CD4-positive, alpha-beta T cell treated with Interleukin-2 at 100 ng/mL for 4 hours (primary cell): Measurements from ENCODE around the gene COL4A2.

Experiments used
- DNase-seq: peaks from one replicate; pipeline ENCODE4 v3.0.0-alpha.2; 2020; ENCODE audit warnings: low spot score

The COL4A2 gene

DNA sequence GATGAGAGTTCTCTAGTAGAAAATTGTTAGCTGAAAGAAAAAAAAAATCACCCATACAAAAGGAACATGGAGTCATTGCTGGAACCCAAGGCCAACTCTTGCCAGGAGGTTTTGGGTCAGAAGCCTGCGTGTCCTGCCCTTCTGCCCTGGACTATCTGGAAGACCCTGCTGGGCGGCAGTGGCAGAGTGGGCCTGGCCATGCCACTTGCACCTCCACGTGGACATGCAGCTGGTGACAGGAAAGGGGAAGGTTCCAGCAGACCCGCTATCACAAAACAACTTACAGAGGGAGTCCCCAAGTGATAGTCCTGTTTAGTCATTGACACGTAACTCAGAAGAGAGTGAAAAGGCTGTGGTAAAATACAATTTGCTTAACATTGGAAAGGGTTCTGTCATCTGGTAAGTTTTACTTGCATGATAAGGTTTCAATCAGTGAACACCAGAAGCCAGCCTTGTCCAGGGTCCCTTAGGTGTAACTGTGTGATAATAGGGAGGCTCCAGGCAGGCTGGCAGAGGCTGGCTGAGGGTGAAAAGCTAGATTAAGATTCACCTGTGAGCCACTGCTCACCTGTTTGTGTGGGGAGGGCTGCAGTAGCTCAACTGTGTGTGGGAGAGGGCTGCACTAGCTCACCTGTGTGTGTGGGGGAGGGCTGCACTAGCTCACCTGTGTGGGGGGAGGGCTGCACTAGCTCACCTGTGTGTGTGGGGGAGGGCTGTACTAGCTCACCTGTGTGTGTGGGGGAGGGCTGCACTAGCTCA lies 47.8 kb downstream of the COL4A2 start:
- no peak for DNase-seq

DNA sequence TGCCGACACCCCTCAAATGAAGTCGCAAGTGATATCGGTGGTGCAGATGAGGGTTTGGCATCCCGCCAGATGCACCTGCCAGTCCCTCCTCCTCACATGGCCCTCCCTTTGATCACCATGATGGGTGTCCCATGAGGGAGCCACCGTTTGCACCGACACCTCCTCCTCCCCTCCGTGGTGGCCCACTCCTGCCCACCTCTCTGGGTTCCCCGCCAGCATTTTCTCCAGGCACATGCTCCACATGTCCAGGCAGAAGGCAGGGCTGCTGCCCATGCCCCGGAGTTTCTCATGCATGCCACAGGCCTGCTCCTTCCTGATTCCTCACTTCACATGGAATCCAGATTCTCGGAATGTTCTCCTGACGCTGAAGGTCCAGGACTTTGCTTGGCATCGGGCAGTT lies 49.3 kb downstream of the COL4A2 start:
- DNase-seq, result no peak

DNA sequence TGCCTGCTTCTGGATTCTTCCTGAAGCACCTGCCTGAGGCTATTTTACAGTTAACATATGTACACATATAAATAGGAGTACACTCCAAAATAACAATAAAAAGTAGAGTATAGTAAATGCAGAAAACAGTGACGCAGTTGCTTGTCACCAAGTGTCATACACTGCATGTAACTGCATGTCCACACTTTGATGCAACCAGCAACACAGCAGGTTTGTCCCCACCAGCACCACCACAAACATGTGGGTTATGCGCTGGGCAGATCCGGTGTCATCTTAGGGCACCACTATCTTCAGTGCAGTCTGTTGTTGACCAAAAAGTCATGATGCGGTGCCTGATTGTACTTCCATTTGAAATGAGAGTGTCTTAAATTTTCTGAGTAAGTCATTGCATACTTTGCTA lies 51.3 kb downstream of the COL4A2 start:
- DNase-seq, result no peak

DNA sequence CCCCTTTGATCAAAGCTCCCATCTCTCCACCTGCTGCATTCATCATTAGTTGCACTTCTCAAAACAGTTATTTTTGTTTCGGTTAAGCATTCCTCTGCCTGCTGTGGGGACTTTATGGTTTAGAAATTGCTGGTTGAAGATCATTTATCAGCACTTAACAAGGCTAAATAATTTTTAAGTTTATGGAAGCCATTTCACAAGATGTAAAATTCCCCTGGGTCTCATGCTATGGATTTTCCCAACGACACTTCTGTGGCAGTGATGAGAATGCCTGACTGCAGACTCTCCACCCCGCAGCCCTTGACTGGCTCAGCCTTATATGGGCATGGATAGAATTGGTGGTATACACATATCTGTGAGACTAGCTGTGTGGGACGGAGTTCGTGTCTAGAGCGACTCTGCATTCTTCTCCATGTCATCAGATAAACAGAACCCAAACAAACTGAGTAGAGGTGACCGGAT lies 52.8 kb downstream of the COL4A2 start:
- DNase-seq, result no peak

GRCh38 chr13:110360598-110360997 lies 53.5 kb downstream of the COL4A2 start:
- no peak for DNase-seq

- no peak for DNase-seq
Observed at GRCh38 chr13:110361365-110361911, 54.4 kb downstream of the COL4A2 start.

DNA sequence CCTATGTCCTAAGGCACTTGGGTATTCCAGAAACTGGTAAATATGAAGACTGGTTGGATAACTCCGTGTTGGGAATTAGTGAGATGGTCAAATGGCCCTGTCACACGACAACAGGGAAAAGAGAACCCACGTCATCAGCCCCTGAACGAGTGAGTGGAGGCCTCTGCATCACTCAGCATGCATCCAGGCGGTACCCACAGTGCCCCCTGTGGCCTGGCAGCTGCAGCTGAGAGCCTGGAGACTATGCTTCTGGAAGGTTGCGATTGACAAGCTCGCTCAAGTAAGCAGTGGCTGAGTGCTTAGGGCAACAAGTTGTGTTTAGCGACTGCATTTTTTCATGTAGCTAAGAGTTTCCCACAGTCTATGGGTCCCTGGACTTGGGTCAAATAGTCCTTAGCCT lies 55.9 kb downstream of the COL4A2 start:
- DNase-seq, result no peak

GRCh38 chr13:110364081-110364480 lies 57.0 kb downstream of the COL4A2 start:
- no peak for DNase-seq

DNA sequence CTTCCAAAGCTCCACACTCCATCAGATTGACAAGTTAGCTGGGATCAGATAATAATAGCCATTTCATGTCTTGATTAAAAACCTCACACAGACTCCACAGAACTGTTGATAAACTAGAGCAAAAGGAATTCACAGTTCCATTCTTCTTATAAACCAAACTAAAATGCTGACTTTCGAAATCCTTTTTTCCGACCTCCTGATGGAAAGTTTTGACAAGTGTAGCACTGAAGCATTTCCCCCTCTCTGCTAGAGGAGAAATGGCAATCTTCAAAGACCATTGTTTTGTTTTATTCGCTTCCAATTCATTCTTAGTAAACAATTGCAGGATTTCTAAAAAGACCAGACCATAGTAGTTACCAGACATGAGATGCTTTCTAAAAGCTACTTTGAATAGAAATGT lies 58.8 kb downstream of the COL4A2 start:
- DNase-seq, result no peak

DNA sequence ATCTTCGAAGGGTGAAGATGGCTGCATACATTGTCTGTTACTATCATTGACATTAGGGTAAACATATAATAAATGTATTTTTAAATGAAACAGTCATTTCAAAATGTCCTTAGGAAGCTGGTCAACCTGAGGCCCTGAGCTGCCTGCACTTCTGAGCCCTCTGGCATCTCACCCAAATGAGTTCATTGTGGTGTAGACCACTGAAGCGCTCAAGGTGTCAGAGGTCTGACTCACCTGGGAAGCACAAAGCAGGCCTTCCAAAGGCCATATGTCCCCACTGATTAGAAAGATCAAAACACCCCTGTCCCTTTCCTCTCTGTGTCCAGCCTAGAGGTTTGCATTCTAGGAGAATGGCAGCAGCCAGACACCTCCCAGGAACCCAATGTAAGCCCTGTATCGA lies 59.6 kb downstream of the COL4A2 start:
- DNase-seq, result no peak

DNA sequence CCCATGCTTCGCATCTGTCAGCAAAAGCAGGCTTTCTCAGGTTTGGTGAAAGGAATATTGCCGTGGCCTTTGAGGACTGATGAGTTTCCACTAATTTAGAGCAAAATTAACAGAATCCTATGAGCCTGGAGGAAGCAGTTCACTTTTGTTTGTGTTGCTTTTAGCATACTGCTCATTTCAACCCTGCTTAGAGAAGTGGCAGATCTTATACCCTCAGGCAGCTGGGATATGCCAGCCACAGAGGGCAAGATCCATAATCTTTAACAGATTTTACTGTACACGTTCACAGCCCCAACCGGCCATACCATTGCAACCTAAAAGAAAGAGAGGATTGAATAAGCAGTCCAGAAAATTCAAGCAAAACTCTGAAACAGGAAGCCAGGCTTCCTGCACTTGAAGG lies 60.5 kb downstream of the COL4A2 start:
- no peak for DNase-seq

DNA sequence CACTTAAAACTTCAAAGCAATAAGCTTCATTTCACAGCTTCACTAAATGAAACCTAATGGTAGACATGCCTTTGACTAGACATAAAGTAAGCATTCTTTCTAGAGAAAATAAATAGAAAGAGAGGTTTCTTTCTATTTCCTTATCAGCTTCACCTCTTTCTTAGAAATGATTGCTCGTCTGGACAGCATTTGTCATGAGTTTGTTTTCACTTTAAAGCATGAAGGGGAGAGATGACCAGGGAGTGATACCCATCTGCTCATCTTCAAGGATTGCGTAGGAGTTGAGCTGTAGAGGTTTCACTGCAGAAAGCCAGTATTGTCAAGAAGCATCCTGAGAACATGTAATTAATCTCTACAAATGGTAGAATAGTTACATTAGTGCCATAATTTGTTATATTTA lies 61.3 kb downstream of the COL4A2 start:
- DNase-seq, result no peak

DNA sequence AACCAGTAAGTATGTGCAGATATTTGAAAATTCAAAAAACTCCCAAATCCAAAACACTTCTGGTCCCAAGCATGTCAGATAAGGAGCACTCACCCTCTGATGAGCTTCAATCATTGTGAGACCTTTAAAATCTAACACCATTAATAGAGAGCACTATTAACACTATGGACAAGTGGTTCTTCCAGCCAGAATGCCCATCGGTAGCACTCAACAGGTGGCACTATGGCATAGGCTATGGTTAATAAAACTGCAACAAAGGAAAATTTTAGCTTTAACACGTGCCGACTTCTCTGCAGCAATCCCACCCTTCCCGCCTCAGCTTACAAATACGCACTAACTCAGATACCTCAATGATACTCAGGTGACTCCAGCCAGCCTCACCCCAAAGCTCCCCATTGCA lies 62.3 kb downstream of the COL4A2 start:
- no peak for DNase-seq

DNA sequence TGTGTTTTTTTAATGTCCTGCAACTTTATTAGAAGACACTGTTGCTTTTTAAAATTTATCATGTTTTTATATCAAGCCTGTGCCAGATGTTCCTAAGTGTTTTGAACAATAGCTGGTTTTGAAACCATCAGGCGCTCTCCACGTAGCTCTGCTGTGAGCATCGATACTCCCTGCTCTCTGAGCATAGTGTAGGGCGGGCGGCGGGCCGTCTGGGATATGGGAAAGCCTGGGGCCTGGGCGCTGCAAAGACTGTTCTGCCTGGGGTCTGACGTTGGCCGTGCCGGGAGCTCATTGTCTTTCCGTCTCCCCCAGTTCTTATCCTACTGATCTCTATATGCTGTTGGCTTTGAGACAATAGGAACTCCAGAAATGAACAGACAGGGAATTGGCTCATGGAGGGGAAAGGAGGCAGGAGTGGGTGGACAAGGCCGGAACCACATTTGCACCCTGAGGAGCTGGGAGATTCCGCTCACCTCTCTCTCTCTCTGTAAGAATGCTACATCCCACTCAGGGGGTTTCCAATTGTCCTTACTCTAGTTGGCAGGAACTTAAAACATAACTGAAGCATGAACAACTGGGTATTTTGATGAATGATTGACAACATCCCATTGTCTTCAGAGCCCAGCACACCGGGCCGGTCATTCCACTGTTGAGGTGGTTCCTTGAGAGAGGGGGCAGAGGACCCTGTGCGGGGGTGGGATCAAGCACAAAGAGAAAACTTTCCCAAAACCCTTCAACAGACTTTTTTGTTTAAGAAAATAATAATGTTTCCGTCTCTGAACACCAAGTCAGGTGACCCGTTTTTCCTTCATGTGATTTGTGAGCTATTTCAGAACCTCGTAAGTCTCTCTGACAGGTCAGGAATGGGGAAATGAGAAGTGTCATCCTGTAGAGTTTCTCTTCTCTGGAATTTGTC lies 64.7 kb downstream of the COL4A2 start:
- no peak for DNase-seq

DNA sequence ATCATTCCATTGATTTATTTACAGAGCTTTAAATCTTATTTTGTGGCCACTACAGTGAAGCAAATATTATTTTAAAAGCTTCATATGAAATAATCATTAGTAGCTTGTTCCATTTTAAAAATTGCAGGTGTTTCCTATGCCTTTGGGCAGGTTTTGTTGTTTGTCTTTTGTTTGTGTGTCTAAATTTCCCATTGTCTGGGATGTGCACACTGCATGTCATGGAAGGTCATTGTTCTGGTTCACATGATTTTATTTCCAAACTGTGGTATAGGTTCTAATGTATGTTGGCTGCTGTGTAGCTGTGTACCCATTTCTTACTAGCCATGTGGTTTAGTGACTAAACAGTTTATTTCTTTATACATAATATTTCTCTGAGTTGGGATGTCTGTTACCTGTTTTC lies 65.6 kb downstream of the COL4A2 start:
- DNase-seq, result no peak

- DNase-seq, result no peak
Observed at GRCh38 chr13:110373617-110374016, 66.5 kb downstream of the COL4A2 start.

DNA sequence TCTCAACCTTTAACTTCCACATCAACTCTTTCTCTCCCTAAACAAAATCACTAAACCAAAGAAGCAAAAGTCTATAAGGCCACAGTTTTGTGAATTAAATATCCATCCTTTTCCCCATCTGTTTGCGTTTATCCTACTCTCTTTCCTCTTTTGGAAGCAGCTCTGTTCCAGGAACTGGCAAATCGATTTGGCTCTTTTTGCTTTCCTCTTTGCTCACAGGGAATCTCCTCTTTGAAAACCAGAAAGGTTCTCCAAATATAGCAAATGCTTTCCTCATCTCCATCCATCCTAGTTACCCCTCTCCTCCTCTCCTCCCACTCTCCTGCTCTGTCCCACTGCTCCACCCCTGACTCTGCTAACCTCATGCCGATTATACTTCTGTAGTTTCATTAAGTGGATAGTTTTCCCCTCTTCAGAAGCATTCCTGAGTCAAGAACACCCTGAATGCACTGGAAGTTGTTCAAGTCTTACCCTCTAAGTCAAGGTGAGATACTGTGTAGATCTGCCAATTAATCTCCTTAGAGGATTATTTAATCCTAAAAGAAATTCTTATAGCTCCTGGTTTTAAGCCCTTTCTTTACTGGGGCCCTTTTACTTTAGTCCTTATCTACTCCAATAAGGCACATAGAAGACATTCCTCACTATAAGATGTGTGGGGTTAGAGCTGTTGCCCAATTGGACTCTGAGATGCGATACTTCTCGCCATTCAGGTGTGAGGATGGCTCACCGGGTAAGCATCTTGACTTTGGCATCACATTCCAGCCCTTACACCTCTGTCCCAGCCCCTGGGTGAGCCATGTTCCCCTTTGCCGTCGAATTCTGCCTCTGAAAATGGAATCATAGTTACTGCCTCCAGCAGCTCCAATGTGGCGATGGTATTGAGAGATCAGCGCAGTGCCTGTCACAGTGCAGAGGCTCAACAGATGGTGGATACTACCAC lies 67.6 kb downstream of the COL4A2 start:
- DNase-seq, result no peak

DNA sequence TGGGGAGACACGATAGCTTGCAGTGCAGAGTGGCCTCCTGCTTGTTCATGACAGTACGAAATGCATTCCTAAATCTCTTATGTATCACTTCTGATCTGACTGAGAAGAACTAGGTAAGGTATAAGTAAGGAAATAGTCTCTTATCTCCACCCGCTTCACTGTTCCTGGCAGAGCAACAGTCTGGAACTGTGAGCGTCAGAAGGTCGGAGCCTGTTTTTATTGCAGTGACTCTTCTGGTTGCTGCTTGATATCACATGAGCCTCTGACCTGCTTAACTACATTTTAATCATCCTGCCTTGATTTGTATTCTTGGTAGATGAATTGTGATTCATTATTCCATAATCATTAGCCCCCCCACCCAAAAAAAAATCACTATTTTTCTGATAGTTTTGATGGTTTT lies 69.0 kb downstream of the COL4A2 start:
- no peak for DNase-seq

- DNase-seq, result no peak
Observed at GRCh38 chr13:110377178-110377825, 70.2 kb downstream of the COL4A2 start.

DNA sequence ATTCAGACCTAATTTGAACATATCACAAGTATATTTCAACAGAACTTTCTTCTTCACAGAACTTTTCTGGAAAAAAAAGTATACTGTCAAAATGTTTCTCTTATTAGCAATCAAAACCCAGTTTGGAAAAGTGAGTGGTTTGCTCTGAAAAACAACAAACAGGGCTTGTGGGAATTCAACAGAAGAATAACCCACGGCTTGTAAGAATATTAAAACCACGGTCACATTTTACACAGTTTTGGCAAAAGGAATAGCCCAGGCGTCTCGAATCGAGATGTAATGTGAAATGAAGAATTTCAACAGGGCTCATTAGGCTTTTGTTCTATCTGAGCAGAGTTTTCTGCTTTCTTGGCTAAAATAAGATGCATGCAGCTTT lies 70.7 kb downstream of the COL4A2 start:
- no peak for DNase-seq

DNA sequence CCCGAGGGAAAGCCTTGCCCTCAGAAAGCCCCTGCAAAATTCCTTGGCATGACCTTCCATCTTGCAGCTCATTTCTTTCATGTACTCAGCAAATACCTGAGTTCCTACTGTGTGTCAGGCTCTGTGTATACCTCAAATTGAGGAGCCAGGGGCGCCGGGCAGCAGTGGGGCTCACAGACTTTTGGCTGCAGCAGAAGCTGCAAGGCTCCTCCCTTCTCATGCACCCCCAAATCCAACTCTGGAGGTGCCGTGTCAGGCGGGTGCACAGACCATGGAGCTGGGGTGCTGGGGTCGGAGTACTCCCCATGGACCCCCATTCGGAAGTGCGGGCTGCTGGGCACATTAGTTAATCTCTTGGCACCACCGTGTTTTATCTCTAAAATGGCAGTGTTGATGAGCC lies 72.3 kb downstream of the COL4A2 start:
- no peak for DNase-seq
